Tongue (tissue), 2 donors: Measurements from ENCODE around the gene LCN15. TPM values are rescaled to one million over a fixed set of nuclear protein-coding genes. Genes with fewer than 3 reads are reported as not detected.
"Not testable (repeated sequence)": the region's sequence is repeated elsewhere in the genome, so short reads cannot be mapped to it uniquely, and the experiment has no call there.

Experiments
- DNase-seq: peaks from one replicate; pipeline ENCODE4 v3.0.0-alpha.2; 2015
- total RNA-seq: library from RNA; depleted of rRNA; stranded (reverse); fragments of >200 nt; gene quantifications from one replicate; pipeline ENCODE4 v1.2.3, GENCODE V29; 2014

The LCN15 gene
- total RNA-seq, 1 donor from 2014 or later, result not detected

- no peak for DNase-seq
Observed at GRCh38 chr9:136774416-136775045, 10.2 kb upstream of the LCN15 start.

- DNase-seq, result no peak
Observed at GRCh38 chr9:136773386-136774044, 9.2 kb upstream of the LCN15 start.

GRCh38 chr9:136771907-136772415 is 7.6 kb upstream of the LCN15 start:
- no peak for DNase-seq

GRCh38 chr9:136769710-136770191 is 5.4 kb upstream of the LCN15 start:
- DNase-seq, result peak; percentile 30

GRCh38 chr9:136766410-136767120 is 2.2 kb upstream of the LCN15 start:
- DNase-seq, result peak; percentile 74

GRCh38 chr9:136765745-136766409 is 1.6 kb upstream of the LCN15 start:
- DNase-seq, result not testable (repeated sequence)

GRCh38 chr9:136765041-136765440 is 723 bp upstream of the LCN15 start:
- no peak for DNase-seq

GRCh38 chr9:136763649-136764035 is 676 bp downstream of the LCN15 start:
- no peak for DNase-seq

GRCh38 chr9:136762915-136763648 is 1.2 kb downstream of the LCN15 start:
- peak; percentile 50 for DNase-seq

- no peak for DNase-seq
Observed at GRCh38 chr9:136762221-136762691, 2.1 kb downstream of the LCN15 start.

GRCh38 chr9:136761545-136761981 is 2.8 kb downstream of the LCN15 start:
- no peak for DNase-seq

GRCh38 chr9:136760834-136761544 is 3.3 kb downstream of the LCN15 start:
- peak; percentile 66 for DNase-seq

- no peak for DNase-seq
Observed at GRCh38 chr9:136760424-136760823, 3.9 kb downstream of the LCN15 start.

GRCh38 chr9:136759436-136760325 is 4.6 kb downstream of the LCN15 start:
- DNase-seq, result no peak

- DNase-seq, result no peak
Observed at GRCh38 chr9:136759001-136759400, 5.3 kb downstream of the LCN15 start.

GRCh38 chr9:136757751-136758140 is 6.6 kb downstream of the LCN15 start:
- no peak for DNase-seq

GRCh38 chr9:136757328-136757727 is 7.0 kb downstream of the LCN15 start:
- peak; percentile 50 for DNase-seq

GRCh38 chr9:136756836-136757235 is 7.5 kb downstream of the LCN15 start:
- DNase-seq, result no peak

GRCh38 chr9:136756134-136756438 is 8.2 kb downstream of the LCN15 start:
- no peak for DNase-seq
